A172 (cell line): Measurements from ENCODE around the gene SLC18A3. TPM values are rescaled to one million over a fixed set of nuclear protein-coding genes. Genes with fewer than 3 reads are reported as not detected.

Experiments
- DNase-seq: peaks from one replicate; pipeline ENCODE4 v3.0.0-alpha.2; 2015; ENCODE audit warnings: low spot score
- total RNA-seq: library from RNA; depleted of rRNA; stranded (reverse); fragments of >200 nt; shearing (Covaris generic); gene quantifications from 2 replicates; pipeline ENCODE4 v1.2.3, GENCODE V29; 2014

The SLC18A3 gene
- total RNA-seq, 1 experiment from 2014 or later: not detected

DNA sequence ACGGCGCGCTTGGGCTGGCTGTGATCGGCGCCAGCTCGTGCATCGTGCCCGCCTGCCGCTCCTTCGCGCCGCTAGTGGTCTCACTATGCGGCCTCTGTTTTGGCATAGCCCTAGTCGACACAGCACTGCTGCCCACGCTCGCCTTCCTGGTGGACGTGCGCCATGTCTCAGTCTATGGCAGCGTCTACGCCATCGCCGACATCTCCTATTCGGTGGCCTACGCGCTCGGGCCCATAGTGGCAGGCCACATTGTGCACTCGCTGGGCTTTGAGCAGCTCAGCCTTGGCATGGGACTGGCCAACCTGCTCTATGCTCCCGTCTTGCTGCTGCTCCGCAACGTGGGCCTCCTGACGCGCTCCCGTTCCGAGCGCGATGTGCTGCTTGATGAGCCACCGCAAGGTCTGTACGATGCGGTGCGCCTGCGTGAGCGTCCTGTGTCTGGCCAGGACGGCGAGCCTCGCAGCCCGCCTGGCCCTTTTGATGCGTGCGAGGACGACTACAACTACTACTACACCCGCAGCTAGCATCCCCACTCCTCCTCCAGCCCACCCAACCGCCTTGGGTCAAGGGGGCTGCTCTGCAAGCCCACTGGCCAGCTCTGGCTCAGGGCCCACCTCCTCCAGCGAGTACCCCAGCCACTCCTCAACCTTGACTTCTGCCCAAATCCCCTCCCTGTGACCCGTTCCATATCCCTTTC, 1.9 kb downstream of the SLC18A3 start:
- no peak for DNase-seq

DNA sequence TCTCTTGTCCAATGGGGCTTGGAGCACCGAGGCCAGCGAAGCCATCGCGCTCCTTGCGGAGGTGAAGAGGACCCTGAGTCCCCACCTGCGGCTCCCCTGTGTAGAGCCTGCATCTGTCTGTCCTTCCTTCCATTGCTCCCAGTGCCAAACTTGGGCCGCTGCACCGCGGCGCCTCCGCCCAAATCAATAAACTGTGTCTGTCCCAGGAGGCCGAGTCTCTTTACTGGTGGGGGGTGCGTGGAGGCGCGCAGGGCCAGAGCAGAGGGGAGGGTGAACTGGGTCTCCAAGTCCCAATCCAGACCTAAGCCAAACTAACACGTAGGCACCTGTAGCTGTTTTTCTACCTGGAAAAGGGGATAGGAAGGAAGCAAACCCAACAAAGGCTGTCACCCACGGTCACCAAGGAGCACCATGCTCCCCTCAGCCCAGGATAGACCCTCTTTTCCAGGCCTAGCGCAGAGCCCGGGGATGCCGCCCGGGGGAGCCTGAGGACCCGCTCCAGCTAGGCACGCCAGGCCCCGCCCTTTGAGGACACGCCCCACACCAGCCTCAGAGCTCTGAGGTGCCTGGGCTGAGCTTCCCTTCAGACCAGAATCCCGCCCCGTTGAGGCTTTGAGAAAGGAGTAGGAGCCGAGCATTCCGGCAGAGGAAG, 2.5 kb downstream of the SLC18A3 start:
- DNase-seq: no peak

DNA sequence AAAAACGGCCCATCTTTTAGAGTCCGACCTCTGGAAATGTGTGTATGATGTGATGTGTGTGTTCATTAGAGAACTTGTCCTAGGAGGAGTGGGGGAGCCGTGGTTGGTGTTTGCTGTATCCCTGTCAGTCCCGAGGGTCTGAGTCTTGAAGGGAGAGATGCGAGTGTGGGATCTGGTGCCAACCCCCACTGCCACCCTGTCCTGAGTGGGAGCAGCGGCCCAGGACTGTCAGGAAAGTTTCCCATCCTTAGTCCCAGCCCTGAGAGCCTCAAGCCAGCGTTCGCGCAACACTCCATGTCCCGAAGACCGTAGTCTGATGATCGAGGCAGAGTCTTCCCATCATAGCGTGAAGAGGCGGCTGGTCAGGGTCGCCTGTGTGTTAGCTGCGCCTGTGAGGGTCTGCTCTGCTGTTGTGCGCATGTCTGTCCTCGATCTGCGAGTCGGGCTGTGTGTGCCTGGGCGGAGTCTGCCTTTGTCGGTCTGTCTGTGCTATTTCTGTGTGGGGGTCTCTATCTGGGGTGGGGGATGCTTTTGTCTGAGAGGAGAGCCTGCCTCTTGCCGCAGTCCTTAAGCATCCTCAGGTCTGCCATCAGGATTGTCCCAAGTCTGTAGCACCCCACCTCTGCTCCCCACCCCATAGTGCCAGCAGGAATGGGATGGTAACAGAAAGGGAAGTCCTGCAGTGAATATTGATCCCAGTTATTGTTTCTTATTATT, 3.2 kb downstream of the SLC18A3 start:
- no peak for DNase-seq

GRCh38 chr10:49613882-49614241, 3.8 kb downstream of the SLC18A3 start, which contains the start of gene CHAT:
Gene CHAT (plus strand): TSS chr10:49614037. CDS start chr10:49614190, 153 bp downstream.
- no peak for DNase-seq

GRCh38 chr10:49614242-49615198, 4.4 kb downstream of the SLC18A3 start:
- DNase-seq: no peak

GRCh38 chr10:49615213-49615612, 5.1 kb downstream of the SLC18A3 start:
- no peak for DNase-seq

GRCh38 chr10:49615721-49616120, 5.6 kb downstream of the SLC18A3 start:
- no peak for DNase-seq

GRCh38 chr10:49616421-49617101, 6.5 kb downstream of the SLC18A3 start:
- DNase-seq: no peak

GRCh38 chr10:49617121-49618020, 7.3 kb downstream of the SLC18A3 start:
- no peak for DNase-seq

DNA sequence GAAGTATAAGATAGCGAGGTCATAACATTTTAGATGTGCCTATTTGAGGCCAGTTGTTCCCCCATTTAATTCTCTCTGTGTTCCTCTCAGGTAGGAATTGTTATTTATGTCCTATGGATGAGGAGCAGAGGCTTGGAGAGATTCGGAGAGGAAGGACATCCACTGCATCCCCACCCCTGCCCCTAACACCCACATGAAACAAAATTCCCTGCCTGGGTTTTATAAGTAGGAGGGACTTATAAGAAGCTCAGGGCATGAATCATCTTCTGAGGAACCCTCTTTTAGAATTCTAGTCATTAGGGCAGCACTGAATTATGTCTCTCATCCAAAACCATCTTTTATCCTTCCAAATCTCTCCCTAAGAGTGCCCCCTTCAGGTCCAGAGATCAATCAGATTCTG, 8.7 kb downstream of the SLC18A3 start:
- no peak for DNase-seq

GRCh38 chr10:49619613-49620012, 9.5 kb downstream of the SLC18A3 start:
- DNase-seq: no peak

DNA sequence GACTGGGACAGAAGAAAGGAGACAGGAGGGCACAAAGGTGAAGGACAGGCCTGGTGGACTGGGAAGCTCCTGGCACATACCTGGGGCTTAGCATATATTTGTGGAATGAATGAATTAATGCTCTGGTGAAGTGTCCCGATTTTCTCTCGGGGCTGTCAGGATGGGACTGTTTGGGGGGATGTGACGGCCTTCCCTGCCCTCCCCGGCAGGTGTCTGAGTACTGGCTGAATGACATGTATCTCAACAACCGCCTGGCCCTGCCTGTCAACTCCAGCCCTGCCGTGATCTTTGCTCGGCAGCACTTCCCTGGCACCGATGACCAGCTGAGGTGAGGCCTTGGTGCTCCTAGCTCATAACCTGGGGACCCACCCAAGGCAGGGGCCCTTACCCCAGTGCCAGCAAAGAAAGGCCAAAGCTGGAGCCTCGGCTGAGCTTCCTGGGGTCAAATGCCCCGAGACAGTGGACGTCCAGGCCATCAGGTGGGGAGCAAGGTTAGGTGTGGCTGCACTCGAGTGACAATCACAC, 10.2 kb downstream of the SLC18A3 start:
- no peak for DNase-seq

- DNase-seq: no peak
Measured at GRCh38 chr10:49620841-49621378, 10.8 kb downstream of the SLC18A3 start.

- no peak for DNase-seq
Measured at GRCh38 chr10:49621561-49621960, 11.5 kb downstream of the SLC18A3 start.

- no peak for DNase-seq
Measured at GRCh38 chr10:49622426-49623425, 12.6 kb downstream of the SLC18A3 start.

GRCh38 chr10:49624629-49625028, 14.5 kb downstream of the SLC18A3 start:
- no peak for DNase-seq

DNA sequence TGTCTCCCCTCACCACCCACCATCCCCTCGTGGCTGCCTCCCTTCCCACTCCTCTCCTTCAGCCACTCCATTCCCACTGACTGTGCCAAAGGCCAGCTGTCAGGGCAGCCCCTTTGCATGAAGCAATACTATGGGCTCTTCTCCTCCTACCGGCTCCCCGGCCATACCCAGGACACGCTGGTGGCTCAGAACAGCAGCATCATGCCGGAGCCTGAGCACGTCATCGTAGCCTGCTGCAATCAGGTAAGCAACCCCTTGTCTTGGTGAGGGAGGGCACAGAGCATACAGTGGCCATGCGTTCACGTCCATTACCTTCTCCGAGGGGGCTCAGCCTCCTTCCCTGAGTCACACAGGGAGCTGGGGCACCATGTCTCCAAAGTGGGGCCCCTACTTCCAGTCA, 15.3 kb downstream of the SLC18A3 start:
- no peak for DNase-seq

DNA sequence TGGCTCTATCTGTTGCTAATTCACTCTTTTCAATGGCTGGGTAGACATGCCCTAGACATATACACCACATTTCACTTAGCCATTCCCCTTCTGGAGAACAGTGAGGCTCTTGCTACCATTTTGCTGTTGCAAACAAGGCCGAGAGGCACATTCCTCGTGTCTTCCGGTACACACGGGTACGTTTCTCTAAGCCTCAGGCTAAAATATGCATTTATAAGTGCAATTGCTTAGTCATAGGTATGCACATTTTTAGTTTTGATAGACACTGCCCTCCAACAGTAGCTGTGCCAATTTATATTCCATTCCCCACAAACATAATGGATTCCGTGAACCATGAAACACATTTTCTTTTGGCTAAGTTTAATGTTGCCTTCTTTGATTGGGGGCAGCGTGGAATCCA, 16.9 kb downstream of the SLC18A3 start:
- DNase-seq: no peak
